HG03457 (cell line): ENCODE data around the gene TRIM17.

Experiments
- ATAC-seq: cut with Tn5 transposase; IDR thresholded peaks from one replicate; pipeline ENCODE4 v1.9.1; 2021; ENCODE audit warnings: moderate number of reproducible peaks; ENCODE audit not compliant: unreplicated experiment

Gene TRIM17

GRCh38 chr1:228416217-228416933 is at the start of gene TRIM17:
Gene TRIM17 (minus strand): TSS chr1:228416861. CDS start chr1:228415072, 1,789 bp downstream.
- no peak for ATAC-seq

- ATAC-seq: no peak
Observed at GRCh38 chr1:228465571-228466146, 49.0 kb upstream of the TRIM17 start.

- no peak for ATAC-seq
Observed at GRCh38 chr1:228465141-228465540, 48.5 kb upstream of the TRIM17 start.

GRCh38 chr1:228464487-228464983 is 47.9 kb upstream of the TRIM17 start:
- ATAC-seq: peak; percentile 75

GRCh38 chr1:228463559-228464455 is 47.1 kb upstream of the TRIM17 start:
- peak; percentile 35 for ATAC-seq

- no peak for ATAC-seq
Observed at GRCh38 chr1:228463009-228463558, 46.4 kb upstream of the TRIM17 start.

- no peak for ATAC-seq
Observed at GRCh38 chr1:228462560-228462959, 45.9 kb upstream of the TRIM17 start.

- ATAC-seq: no peak
Observed at GRCh38 chr1:228460821-228461220, 44.2 kb upstream of the TRIM17 start.

- no peak for ATAC-seq
Observed at GRCh38 chr1:228459091-228459993, 42.7 kb upstream of the TRIM17 start.

GRCh38 chr1:228457396-228458176 is 40.9 kb upstream of the TRIM17 start:
- peak; percentile 80 for ATAC-seq

- ATAC-seq: no peak
Observed at GRCh38 chr1:228457017-228457395, 40.3 kb upstream of the TRIM17 start.

GRCh38 chr1:228456252-228457016 is 39.8 kb upstream of the TRIM17 start:
- no peak for ATAC-seq

- ATAC-seq: no peak
Observed at GRCh38 chr1:228455715-228456114, 39.1 kb upstream of the TRIM17 start.

GRCh38 chr1:228454238-228454637 is 37.6 kb upstream of the TRIM17 start:
- ATAC-seq: no peak

- no peak for ATAC-seq
Observed at GRCh38 chr1:228453614-228454013, 37.0 kb upstream of the TRIM17 start.

GRCh38 chr1:228453022-228453560 is 36.4 kb upstream of the TRIM17 start:
- ATAC-seq: no peak

- no peak for ATAC-seq
Observed at GRCh38 chr1:228452194-228453021, 35.7 kb upstream of the TRIM17 start.
